NCI-H226 (cell line): ENCODE measurements around the gene ITPK1.

Source experiments
- DNase-seq: peaks from one replicate; pipeline ENCODE4 v3.0.0-alpha.2; 2015

ITPK1 gene

DNA sequence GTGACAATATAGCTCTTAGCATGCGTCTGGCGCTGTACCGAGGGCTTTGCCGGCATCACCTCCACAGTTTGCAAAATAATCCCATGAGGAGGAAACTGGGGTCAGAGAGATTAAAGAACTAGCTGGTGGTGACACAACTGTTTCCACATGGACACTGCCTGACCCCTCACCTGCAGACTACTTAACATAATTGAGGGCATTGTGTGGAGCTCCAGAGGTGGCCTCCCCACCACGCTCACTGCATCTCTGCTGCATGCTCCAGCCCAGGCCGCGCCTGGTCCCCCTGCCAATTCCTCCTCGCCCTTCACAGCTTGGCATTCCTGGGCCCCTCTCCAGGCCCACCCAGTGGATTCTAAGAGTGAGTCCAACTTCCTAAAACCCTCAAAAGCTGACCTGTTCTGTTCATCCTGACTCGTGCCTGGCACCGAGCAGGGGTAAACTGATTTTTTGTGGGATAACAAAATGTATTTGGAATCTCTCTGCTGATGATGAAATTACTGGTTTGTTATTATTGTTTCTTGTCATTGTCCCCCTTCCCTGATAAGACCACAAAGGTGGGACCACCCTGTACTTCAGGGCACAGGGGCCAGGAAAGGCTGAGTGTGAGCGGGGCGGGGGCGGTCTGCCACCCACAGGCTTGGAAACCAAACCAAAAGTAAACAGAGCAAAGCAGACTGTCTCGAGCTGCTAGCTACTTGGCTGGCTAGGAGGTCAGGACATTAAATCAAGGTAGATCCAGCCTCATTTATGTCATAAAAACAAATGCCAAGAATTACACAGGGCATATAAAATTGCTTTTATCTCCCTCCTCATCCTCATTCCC is 152.2 kb downstream of the ITPK1 start:
- DNase-seq: no peak

DNA sequence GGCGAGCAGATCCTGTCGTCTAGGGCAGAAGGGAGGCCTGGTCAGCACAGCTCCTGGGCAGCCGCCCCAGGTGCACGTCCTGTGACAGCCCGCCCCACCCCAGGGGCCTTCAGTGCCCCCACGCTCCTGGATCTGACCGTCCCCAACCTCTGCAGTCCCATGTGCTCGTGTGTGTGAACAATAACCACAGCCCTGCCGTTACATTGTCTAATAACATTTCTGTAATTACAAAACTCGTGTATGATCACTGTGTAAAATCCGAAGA is 153.0 kb downstream of the ITPK1 start:
- no peak for DNase-seq

DNA sequence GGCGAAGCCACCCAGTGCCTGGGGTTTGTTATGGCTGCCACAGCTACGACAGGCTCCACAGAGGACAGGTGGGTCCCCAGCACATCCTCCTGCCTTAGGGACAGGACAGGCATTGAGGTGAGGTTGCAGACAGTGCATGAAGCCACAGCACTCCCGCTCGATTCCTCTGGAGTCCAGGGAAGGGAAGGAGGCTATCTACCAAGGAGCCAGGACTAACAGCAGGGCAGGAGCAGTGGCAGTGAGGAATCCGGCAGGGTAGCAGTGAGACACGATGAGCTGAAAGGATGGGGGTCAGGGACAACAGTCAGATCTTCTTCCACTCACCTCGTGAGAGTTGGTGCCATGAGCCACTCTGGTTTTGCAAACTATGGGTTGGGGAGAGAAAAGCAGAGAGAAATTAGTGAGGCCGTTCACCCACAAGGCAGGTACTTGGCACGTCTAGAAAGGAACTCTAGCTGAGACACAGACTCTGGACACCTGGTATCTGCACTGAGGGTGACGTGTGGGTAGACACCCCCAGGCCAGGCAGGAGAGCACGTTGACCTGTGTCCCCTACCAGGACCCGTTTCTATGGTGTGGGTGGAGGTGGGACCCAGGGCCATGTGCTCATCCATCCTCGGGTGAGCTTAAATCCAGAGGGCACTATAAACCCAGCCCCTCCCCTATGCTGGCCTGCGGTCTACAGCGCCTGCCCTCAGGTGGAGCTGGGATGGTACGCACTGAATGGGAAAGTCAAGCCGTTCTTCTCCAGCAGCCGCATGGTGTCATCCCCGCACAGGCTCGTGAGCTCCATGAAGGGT is 153.5 kb downstream of the ITPK1 start:
- no peak for DNase-seq

DNA sequence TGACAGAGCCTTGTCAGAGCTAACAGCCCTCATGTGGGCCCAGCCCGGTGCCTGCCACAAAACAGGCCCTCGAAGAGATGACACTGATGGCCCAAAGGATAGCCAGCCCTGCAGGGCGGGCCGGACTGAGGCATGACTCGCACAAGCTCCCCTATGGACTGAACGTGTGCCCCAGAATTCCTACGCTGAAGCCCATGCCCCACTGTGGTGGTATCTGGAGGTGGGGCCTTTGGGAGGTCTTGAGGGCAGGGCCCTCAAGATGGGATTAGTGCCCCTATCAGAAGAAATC is 154.2 kb downstream of the ITPK1 start:
- DNase-seq: no peak

DNA sequence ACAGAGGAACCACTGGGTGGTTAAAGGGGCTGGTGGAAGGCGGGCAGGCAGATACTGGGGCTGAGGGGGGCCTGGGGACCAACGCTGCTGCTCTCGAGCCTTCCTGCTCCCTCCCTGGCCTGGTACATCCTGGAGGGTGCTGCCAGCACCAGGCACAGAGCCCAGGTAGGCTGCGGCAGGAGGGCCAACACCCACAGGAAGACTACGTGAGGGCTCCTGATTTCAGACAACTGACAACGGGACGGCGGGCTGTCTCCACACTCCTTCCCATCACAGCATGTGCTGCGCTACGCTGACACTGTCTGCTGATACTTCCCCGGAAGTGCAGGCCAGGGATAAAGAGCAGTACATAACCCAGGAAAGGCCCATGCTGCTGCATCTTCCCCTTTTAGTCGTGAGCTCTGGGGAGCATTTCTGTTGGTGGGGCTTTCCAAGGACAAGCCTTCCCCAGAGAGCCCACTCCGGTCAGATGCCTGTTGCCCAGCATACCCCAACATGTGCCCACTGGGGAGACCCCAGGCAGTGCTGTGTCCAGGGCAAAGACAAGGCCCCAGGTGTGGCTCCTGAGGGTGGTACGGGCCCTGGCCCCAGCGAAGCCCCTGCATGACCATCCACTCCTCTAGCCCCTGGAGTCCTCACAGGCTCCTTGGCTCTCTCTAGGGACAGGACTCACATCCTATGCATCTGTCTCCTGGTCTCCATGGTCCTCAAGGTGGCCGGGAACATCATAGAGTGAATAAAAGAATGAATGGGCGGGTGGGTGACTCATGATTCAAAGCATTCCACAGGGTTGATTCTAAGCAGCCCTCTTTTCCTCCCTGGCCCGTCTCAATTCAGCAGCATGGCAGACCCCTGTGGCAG is 154.8 kb downstream of the ITPK1 start:
- DNase-seq: peak; percentile 43

DNA sequence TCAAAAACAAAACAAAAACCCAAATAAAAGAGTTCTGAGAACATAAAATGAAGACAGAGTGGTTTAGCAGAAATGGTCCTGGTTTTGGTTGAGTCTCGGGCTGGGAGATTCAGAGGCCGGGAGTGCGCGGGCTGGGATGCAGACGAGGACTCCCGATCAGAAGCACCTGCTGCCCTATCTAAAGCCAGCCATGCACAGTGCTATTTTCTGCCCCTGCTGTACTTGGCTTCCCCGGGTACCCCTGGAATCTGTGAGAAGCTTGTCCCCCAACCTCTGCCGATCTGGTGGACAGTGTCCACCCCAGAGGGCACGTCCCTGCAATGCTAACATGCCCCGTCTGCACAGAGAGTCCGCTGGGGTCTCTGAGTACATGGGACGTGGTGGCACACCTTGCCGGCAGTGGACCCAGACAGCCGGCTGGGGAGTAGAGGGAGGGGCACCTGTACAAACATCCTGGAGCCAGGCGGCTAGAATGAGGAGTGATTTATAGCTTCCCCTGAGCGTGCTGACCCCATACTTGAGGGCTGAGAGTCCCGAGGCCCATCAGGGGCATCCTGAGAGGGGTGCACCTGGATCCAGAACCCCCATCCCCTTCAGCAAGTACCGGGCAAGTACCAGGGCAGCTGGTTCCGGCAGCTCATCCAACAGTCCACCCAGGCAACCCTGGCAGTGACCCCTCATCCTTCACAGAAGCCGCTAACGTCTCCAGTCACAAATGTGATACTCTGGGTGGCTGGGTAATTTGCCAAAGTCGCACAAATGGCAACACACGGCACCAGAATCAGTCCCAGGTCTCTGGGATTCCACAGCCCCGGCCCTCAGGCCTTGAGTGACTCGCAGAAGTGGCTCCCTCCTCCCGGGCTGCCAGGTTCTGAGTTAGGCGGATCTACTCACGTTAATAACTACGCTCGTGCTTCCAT is 155.7 kb downstream of the ITPK1 start:
- DNase-seq: no peak

DNA sequence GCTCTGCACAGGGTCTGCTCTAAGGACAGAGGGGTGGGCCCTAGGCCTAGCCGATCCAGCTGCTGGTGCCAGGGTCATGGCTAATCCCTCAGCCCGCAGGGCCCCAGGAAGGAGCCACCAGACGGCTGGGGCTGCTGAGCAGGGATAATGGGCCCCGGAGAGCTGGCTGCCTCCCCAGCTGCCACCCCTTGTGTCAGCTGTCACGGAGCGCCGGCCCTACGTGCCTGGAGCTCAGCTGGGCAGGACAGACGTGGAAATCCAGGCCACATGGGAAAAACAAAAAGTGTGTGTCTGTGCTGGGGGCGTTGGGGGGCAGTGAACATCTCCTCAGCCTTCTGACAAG is 156.6 kb downstream of the ITPK1 start:
- no peak for DNase-seq

DNA sequence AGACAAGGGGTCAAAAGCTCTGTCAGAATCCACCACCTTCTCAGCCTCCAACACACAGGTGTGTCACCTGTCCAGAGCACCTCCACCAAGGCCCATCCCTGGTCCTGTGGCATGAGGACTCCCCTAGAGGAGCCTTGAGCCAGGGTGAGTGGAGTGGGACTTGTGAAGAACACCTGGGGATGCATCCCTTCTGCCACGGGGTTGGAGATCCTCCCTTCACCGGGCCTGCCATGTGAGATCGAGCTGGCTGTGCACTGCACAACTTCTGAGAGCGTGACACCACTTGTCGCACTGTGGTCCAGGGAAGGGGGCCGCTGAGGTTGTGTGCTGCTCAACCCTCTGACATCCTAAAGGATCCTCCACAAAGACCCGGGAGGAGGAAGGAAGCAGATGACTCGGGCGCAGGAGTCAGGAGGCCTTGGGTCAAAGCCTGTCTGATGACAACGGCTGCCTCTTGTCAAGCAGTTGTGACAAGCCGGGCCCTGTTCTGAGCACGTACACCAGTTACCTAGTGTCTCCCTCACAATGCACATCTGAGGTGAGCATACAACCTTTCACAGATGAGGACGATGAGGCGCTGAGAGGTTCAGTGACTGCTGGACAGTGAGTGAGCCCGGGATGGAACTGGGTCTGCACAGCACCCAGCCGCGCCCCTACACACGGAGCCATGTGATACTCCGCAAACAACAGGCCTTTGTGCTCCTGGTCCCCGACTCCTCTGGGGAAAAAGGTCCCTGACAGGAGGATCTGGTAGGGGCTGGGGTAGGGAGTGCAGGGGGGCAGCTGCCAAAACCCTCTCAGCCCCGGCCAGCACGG is 157.1 kb downstream of the ITPK1 start:
- DNase-seq: no peak

DNA sequence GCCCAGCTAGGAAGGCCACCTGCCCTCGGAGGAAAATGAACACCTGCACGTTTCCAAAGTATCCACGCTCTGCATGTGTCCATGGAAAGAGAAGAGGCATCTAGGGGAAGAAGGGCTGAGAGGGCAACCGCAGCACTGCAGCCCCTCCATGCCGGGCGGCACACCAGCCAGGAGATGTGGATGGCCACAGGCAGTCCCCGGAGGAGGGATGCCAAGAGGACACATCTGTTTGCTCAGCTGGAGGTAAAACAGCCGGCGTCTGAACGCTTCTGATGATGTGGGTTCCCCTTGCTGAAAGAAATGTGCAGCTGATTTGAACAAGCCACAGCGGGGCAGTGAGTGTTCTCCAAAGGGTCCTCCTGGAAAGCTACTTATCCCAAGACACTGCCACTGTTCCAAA is 158.8 kb downstream of the ITPK1 start:
- DNase-seq: no peak

DNA sequence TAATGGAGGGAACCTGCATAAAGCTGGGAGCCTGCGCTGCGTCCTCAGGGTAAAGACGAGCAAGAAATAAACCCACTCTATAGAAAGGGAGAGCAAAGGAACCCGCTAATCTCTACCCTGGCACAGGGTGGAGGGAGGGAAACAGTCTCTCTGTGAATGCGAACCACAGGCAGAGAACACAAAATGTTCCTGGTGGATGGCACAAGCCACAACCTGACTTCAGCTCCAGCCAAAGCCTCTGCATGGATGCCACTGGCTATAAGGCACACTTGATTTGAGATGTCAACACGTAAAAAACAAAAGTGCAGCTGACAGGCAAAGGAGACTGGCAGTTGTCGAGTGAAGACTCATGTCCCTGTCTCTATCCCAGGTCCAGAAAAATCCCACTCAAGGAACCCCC is 160.3 kb downstream of the ITPK1 start:
- no peak for DNase-seq

DNA sequence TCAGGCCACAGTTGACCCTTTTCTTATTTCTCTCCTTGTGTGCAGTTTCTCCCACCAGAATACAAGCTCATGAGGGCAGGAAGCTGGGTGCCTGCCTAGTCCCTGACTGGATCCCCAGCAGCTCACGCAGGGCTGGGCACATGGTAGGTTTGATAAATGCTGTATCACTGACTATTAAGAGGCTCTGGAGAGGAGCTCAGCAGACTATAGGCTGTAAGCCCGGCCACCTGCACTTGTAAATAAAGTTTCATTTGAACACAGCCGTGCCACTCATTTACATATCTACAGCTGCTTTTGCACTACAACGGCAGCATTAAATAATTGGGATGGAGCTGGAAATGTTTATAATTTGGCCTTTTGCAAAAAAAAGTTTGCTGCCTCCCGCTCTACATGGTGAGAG is 160.8 kb downstream of the ITPK1 start:
- no peak for DNase-seq

DNA sequence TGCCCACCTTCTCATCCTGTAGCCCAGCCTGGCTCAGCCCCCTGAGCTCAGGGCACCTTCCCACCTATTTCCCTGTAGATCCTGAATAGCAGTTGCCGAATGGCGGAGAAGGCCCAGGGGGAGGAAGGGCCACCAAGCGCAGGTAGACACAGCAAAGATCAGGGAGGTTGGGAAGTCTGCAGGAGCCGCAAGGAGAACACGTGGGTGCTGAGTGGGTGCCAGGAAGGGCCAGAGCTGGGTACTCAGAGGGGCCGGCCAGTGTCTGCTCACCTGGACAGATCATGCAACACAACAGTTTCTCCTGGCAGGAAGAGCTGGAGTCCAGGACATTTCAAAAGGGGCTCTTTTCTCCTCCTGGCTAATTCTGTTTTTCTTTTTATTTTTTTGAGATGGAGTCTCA is 162.2 kb downstream of the ITPK1 start:
- DNase-seq: no peak

DNA sequence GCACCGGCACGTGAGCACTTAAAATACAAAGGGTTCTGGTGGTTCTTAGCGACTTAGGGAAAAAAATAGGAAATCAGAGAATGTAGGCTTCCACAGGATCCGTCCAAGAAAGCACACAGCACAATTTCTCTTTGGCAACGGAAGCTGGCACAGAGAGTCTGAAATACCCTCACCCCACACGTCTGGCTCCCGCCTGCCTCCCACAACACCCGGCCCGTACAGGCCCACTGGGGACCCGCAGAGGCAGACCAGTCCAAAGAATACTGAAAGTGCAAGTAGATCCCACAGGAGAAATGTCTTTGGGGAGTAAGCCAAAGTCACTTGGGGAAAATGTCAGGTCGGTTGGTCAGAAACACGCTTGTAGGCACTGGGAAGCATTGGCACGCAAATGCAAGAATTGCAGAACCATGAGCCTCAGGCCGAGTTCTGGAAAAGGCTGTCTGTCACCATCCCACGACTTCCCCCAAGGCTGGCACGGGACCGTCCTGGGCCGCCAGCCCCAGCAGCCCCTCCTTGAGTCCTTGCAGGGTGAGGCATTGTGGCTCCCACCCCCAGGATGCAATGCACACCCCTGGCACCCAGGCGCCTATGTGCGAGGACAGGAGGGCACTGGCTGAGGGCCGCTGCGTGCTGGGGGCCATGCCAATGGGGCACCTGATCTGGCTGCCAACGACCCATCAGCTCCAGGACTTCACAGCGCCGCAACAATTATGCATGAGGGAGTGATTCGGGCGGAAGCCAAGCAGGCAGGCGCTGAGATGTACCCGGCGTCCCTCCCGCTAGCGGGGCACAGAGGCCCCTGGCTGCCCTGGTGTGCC is 163.0 kb downstream of the ITPK1 start:
- DNase-seq: no peak

DNA sequence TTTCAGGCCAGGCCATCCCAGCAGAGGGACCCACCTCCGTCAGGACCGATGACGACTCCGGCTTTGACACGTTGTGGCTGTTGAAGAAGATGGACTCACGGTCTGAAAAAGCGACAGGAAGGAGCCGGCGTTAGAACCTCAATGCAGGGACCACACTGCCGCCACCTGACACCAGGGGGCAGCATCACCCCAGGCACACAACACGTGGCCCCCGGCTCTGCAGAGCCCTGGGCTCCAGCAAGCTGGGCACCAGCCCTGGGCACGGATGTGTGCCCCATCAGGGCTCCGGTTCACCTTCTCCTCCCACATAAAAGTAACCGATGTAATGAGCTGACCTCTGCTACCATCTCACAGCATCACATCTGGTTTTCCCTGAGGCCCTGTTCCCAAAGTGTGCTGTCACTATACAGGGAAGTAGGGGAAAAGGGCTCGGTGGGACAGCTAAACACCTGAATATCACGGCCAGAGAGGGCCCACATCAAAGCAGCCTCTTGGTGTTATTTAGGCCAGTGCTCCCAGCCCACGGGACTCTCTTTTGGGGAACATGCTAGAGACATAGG is 163.7 kb downstream of the ITPK1 start:
- DNase-seq: no peak

DNA sequence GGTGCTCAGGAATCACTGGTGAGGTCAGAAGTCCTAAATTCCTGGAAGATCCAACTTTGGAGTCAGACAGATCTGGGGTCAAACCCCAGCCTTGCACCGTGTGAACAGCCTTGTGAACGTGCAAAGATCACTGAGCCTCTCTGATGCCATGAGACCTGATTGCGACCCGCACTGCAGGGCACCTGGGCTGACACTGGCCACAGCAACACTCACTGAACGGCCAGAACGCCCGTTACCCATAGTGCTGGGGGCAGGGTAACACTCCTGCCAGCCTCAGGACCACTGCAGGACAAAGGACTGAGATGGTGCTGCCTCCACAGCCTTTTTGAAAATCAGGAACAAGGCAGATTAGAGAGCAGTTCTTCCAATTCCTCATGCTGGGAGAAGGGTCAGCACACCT is 164.5 kb downstream of the ITPK1 start:
- no peak for DNase-seq

DNA sequence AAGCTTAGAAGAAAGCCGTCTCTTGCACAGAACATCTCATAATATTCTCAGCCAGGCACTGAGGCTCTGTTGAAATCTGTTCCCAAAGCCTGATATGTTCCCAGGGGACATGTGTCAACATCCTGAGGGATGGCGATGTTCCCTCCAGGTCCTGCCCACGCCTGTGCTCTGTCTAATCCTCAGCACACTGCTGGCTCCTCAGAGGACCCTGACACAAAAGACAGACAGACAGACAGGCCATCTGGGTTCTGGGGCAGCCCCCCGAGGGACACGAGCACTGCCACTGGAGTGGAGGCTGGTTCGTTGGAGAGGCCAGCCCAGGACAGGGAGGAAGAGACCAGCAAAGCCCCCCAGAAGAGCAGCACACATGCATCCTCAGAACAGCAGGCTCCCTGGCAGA is 165.0 kb downstream of the ITPK1 start:
- DNase-seq: no peak

DNA sequence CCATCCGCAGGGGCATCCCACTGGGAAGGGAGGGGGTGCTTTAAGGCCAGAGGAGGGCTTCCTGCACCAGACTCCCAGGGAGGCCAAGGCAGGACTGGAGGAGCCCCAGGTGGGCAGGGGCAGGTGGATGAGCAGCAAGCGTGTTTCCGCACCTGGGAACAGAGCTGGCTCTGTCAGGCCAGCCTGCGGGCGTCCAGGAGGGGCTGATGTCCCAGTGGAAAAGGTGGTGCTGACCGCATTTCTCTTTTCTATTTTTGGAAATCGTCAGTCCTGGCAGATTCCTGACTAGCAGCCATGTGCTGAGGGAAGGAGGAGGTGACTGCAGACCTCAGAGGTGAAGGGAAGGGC is 165.6 kb downstream of the ITPK1 start:
- no peak for DNase-seq

DNA sequence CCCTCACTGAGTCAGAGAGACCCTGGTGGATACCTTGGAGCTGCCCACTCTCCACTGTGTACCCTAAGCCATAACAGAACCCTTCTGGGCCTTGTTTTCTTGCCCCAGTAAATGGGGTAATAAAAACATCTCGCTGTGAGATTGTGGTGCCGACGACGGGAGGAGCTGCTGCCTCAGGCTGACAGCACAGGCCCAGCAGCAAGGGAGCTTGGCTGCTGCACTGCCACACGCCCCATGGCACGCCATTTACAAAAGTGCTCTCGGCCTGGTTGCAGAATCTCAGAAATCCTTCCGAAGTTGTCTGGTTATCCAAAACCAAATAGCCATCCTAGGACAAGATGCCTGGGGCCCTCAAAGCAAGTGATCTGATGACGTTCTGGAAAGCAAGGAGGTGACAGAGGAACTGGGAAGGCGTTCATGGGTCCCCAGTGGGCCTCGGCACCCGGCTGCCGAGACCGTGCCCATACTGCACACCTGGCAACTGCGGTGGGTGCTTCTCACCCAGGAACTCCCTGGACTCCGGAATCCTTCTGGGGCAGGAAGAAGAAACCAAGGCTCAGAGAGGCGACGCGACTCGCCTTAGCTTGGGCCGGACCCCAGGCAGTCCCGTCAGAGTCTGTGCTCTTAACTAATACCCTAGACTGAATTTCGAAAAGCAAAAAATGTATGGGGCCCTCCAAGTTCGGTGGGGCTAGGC is 166.1 kb downstream of the ITPK1 start:
- DNase-seq: no peak

DNA sequence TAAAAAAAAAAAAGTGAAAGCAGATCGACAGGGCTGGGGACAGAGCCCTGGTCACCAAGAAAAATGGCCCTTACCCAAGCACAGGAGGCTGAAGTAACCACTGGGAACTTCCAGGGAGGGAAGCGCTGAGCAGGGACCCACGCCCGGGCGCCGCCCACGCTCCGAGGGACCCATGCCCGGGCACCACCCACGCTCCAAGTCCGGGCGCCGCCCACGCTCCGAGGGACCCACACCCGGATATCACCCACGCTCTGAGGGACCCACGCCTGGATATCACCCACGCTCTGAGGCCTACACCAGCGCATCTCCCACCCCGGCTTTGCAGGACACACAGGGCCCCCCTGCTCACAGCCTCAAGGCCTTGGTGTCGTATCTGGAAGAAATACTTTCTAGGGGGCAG is 167.1 kb downstream of the ITPK1 start:
- DNase-seq: no peak

DNA sequence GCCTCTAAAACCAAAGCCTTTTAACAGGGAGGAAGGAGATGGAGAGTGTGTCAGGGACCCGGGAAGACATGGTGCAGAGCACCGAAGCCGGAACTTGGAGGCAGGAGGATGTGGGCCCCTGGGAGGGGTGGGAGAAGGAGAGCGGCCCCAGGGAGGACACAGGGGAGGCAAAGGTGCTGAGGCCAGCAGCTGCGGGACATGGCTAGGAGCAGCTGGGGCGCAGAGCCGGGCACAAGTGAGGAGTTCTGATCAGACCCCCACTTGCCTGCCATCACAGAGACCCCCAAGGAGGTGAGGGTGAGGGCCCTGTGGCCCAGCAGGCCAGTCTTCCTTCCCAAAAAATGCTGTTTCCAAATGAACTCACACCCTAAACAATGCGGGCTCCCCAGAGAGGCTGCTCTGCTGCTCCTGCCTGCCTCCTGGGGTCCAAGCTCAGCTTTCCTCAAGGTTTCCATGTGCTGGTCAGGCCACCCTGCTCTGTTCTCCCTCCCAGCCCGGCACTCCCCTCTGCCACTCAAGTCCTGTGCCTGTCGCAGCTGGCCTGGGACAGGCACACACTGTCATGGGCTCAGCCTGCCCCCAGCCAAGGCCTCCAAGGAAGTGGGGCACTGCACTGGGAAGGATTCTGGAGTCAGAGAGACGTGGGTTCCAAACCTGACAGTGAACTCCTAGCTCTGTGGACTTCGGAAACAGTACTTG is 168.7 kb downstream of the ITPK1 start:
- DNase-seq: no peak
